Adrenal gland (tissue), 5 donors: Measurements from ENCODE around the gene TENT4B.

Experiments used
- CTCF ChIP-seq, 6 experiments: fragments of 450-650 bp in 4 of 6; fragments of 200-600 bp in 2 of 6; sonication (generic) in 1 of 6; IDR thresholded peaks; 1 replicate in 5 of 6; 2 replicates in 1 of 6; pipeline versions ENCODE4 v1.5.1 to v1.8.0; 2016 to 2021; ENCODE audit warnings: antibody characterized with exemption in 6 of 6, mild to moderate bottlenecking in 2 of 6, moderate library complexity in 1 of 6
- POLR2A ChIP-seq, 2 donors: fragments of 450-650 bp; IDR thresholded peaks; one replicate each; pipeline ENCODE4 v1.6.1; 2017; ENCODE audit warnings: antibody characterized with exemption in 2 of 2, mild to moderate bottlenecking in 2 of 2, moderate library complexity in 1 of 2
- donor health status: DM: no; HTN: no; CAD: no.

- no peak for TF ChIP-seq CTCF (IDR thresholded peaks at IDR 0.05)
- no peak for TF ChIP-seq POLR2A (IDR thresholded peaks at IDR 0.05)
Measured at GRCh38 chr16:50155925-50156324, 2.8 kb downstream of the TENT4B start.
